Body of pancreas (tissue), 4 donors: ENCODE results near the gene ARHGAP26. TPM values are rescaled to one million over a fixed set of nuclear protein-coding genes. Genes with fewer than 3 reads are reported as not detected.

Experiments used
- ATAC-seq: fragments of 150-250 bp; one replicate; pipeline ENCODE4 v1.9.1; 2016
- DNase-seq, 4 donors: peaks; one replicate each; pipeline ENCODE4 v3.0.0-alpha.2; 2019
- H3K27ac ChIP-seq, 4 donors: fragments of 200-600 bp; sonication (generic); 1 replicate in 3 of 4; 2 replicates in 1 of 4; pipeline versions ENCODE4 v1.5.1 to v1.6.1; 2016 to 2019; ENCODE audit warnings: mild to moderate bottlenecking in 1 of 4, mixed read lengths in 1 of 4, moderate library complexity in 1 of 4
- H3K27me3 ChIP-seq, 2 donors: fragments of 200-600 bp; sonication (generic); one replicate each; pipeline ENCODE4 v1.6.0; 2016; ENCODE audit warnings: mild to moderate bottlenecking in 1 of 2
- H3K36me3 ChIP-seq, 2 donors: fragments of 200-600 bp; sonication (generic); replicated peaks in 1 of 2; 2 replicates each; pipeline ENCODE4 v1.5.1; 2016; ENCODE audit warnings: low read depth in 2 of 2; ENCODE audit not compliant: insufficient read depth in 1 of 2
- H3K4me1 ChIP-seq: fragments of 200-600 bp; sonication (generic); one replicate; pipeline ENCODE4 v1.6.0; 2016
- H3K4me3 ChIP-seq, 2 donors: fragments of 200-600 bp; sonication (generic); 1 replicate in 1 of 2; 2 replicates in 1 of 2; pipeline ENCODE4 v1.5.1; 2016 to 2019
- H3K9me3 ChIP-seq, 3 donors: fragments of 200-600 bp; sonication (generic); 1 replicate in 2 of 3; 2 replicates in 1 of 3; pipeline ENCODE4 v1.5.1; 2016
- POLR2A ChIP-seq, 3 donors: fragments of 450-650 bp; IDR thresholded peaks; one replicate each; pipeline ENCODE4 v1.6.1; 2016; ENCODE audit warnings: antibody characterized with exemption in 3 of 3, mild to moderate bottlenecking in 2 of 3
- WGBS, 2 donors: methylation state at CpG; one replicate each; pipeline ENCODE4 v1.1.5; 2017; 5-methylcytosine and 5-hydroxymethylcytosine counted together
- intact Hi-C: fragments of 100-400 bp; cut with DNase I; formaldehyde crosslinking; loops from one replicate; pipeline ENCODE4 v1.15.1; 2023
- total RNA-seq, 2 donors: library from RNA; depleted of rRNA; stranded (reverse); fragments of >200 nt; gene quantifications; one replicate each; pipeline ENCODE4 v1.1.0, GENCODE V29; 2016
- TF ChIP-seq, protein P1 (sequence below), 7 experiments: fragments of 450-650 bp in 4 of 7; fragments of 200-600 bp in 3 of 7; sonication (generic) in 3 of 7; IDR thresholded peaks; one replicate each; pipeline ENCODE4 v1.5.1; 2016 to 2019; ENCODE audit warnings: antibody characterized with exemption in 7 of 7

ARHGAP26 gene
- total RNA-seq, 2 donors from 2014 or later: 12.5 to 14.2 TPM

DNA sequence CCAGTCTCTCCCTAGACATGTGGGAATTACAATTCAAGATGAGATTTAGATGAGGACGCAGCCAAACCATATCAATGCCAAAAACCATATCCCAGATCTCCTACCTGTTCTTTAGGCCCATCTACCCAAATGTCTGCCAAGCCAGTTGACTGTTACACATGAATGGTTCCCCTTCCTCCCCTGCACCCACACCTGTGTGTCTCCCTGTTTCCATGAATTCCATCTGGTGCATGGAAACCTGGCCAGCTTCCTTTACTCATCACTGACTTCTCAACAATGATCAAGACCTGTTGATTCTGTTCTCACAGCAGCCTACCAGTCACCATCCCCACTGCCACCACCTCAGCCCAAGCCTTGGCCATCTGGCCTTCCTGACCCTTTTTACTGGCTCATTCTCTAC lies 410.6 kb downstream of the ARHGAP26 start:
- H3K27ac ChIP-seq: no peak overlapping the region
- no peak for ATAC-seq
- H3K4me3 ChIP-seq: no peak overlapping the region
- no peaks in the 10 kb centered on the region for H3K27me3 ChIP-seq
- H3K4me1 ChIP-seq: peaks cover 15% of the 10 kb centered on the region
- intact Hi-C loops: no loop called here
- no peaks in the 10 kb centered on the region for H3K36me3 ChIP-seq
- TF ChIP-seq, protein P1, sequence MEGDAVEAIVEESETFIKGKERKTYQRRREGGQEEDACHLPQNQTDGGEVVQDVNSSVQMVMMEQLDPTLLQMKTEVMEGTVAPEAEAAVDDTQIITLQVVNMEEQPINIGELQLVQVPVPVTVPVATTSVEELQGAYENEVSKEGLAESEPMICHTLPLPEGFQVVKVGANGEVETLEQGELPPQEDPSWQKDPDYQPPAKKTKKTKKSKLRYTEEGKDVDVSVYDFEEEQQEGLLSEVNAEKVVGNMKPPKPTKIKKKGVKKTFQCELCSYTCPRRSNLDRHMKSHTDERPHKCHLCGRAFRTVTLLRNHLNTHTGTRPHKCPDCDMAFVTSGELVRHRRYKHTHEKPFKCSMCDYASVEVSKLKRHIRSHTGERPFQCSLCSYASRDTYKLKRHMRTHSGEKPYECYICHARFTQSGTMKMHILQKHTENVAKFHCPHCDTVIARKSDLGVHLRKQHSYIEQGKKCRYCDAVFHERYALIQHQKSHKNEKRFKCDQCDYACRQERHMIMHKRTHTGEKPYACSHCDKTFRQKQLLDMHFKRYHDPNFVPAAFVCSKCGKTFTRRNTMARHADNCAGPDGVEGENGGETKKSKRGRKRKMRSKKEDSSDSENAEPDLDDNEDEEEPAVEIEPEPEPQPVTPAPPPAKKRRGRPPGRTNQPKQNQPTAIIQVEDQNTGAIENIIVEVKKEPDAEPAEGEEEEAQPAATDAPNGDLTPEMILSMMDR (IDR thresholded peaks at IDR 0.05): no peak
- no peak for TF ChIP-seq POLR2A (IDR thresholded peaks at IDR 0.05)
- 94 to 96% methylated on average over 1 of the region's 1 CpG for WGBS, 2 donors
- DNase-seq: no peak
- no peaks in the 10 kb centered on the region for H3K9me3 ChIP-seq

DNA sequence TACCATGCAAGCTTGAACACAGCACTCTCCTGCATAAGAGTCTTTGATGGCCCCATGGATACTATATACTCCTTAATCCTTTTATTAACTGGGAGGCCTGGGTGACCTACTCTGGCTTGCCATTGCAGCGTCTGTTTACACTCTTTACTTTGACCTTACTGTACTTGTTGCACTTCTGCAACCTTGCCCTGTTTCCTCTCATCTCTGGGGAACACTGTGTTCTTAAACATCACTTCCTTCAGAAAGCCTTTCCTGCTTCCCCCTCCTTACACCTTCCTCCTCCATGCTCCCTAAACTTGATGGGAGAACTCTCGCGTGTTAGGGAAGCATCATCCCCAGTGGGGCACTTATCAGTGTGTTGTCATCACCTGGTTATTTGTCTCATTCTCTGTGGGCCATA lies 411.0 kb downstream of the ARHGAP26 start:
- H3K9me3 ChIP-seq: no peaks in the 10 kb centered on the region
- intact Hi-C loops: no loop called here
- H3K36me3 ChIP-seq: no peaks in the 10 kb centered on the region
- no peak overlapping the region for H3K4me3 ChIP-seq
- ATAC-seq (no peak), DNase-seq (no peak)
- no peak overlapping the region for H3K27ac ChIP-seq
- WGBS, 2 donors: 77 to 88% methylated on average over 3 of the region's 3 CpGs
- H3K27me3 ChIP-seq: no peaks in the 10 kb centered on the region
- TF ChIP-seq POLR2A (IDR thresholded peaks at IDR 0.05): no peak
- TF ChIP-seq, protein P1 (IDR thresholded peaks at IDR 0.05): no peak
- H3K4me1 ChIP-seq: peaks cover 15% of the 10 kb centered on the region

GRCh38 chr5:143182106-143182505 lies 411.9 kb downstream of the ARHGAP26 start:
- Histone ChIP-seq H3K9me3 (no peaks in the 10 kb centered on the region), H3K36me3 (no peaks in the 10 kb centered on the region), H3K4me1 (peaks cover 15% of the 10 kb centered on the region), H3K27me3 (no peaks in the 10 kb centered on the region), H3K27ac (no peak overlapping the region), H3K4me3 (no peak overlapping the region)
- WGBS, 2 donors: 97 to 98% methylated on average over 3 of the region's 3 CpGs
- DNase-seq: no peak
- intact Hi-C loops: no loop called here
- ATAC-seq: no peak
- TF ChIP-seq POLR2A (IDR thresholded peaks at IDR 0.05): no peak
- TF ChIP-seq, protein P1 (IDR thresholded peaks at IDR 0.05): no peak

GRCh38 chr5:143182901-143183820 lies 413.0 kb downstream of the ARHGAP26 start:
- ATAC-seq (no peak), DNase-seq (peak in 1 of 4 donors; percentile 18)
- H3K9me3 ChIP-seq: no peaks in the 10 kb centered on the region
- H3K27ac ChIP-seq: no peak overlapping the region
- no peak overlapping the region for H3K4me3 ChIP-seq
- H3K36me3 ChIP-seq: no peaks in the 10 kb centered on the region
- TF ChIP-seq, protein P1 (IDR thresholded peaks at IDR 0.05): peak in 3 of 7 experiments; percentile 10 to 40 (median 26)
- no peak for TF ChIP-seq POLR2A (IDR thresholded peaks at IDR 0.05)
- WGBS, 2 donors: 50 to 60% methylated on average over 14 to 15 of the region's 15 CpGs
- H3K4me1 ChIP-seq: peaks cover 15% of the 10 kb centered on the region
- H3K27me3 ChIP-seq: no peaks in the 10 kb centered on the region
- intact Hi-C loops: no loop called here
